Stimulated activated CD4-positive, alpha-beta T cell treated with anti-CD3 and anti-CD28 coated beads, Interleukin-15, amount 100 ng/mL, for 48 hours (primary cell): Measurements from ENCODE around the gene EFEMP2.
A peak's percentile ranks its signal among the peaks of the same experiment; 100 is the strongest.

Source experiments
- DNase-seq, 2 donors: peaks; one replicate each; pipeline ENCODE4 v3.0.0-alpha.2; 2020; ENCODE audit warnings: low read depth in 2 of 2

Gene EFEMP2

GRCh38 chr11:65872586-65873317 is at the start of gene EFEMP2:
Gene EFEMP2 (minus strand): TSS chr11:65872800. CDS start chr11:65872354, 446 bp downstream.
- DNase-seq = no peak

GRCh38 chr11:65921876-65922275 is 49.3 kb upstream of the EFEMP2 start:
- no peak for DNase-seq

- no peak for DNase-seq
Measured at GRCh38 chr11:65921033-65921555, 48.5 kb upstream of the EFEMP2 start.

- DNase-seq = no peak
Measured at GRCh38 chr11:65920372-65920802, 47.8 kb upstream of the EFEMP2 start.

DNA sequence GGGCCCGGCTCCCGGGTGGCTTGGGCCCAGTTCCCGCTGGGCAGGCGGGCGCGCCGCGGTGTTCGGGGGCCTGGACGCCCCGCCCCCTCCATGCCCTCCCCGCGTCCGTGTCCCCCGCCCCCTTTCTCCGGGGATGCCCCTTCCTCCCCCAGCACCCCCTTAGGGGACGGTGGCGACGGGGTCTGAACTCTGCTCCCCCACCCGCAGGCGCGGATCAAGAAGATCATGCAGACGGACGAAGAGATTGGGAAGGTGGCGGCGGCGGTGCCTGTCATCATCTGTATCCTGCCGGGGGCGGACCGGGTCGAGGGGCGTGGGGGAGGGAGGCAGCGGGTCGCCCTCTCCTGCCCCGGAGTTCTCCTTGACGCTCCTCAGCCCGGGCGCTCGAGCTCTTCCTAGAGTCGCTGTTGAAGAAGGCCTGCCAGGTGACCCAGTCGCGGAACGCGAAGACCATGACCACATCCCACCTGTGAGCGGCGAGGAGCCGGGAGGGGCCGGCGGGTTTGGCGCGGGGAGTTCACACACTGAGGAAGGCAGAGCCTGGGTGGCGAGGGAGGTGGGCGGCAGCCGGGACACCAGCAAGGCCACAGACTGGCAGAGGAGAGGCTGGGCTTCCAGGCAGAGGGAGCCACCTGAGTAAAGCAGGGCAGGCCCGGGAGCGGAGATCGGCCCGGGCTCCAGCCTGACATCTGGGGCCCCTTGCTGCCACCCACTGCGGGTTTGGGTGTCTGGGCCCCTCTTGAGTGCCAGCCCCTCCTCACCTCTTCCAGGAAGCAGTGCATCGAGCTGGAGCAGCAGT is 47.2 kb upstream of the EFEMP2 start:
- DNase-seq = peak; percentile 32 to 45

DNA sequence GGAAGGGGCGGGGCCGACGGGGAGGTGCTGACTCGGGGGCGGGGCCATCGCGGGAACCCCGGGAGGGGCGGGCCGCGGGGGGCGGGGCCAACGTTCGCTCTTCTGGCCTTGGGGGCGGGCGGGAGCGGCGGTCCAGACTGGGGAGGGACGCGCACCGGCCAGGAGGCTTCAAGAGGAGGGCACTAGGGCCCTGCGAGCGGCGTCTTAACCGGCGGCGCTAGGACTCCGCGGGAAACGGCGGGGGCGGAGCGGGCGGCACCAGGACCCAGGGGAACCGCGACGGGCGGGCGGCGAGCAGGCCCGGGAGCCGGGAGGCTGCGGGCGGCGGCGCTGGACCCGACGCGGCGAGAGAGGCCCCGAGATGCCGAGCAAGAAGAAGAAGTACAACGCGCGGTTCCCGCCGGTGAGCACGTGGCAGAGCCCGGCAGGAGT is 46.6 kb upstream of the EFEMP2 start, which contains the start of gene DRAP1:
Gene DRAP1 (plus strand): TSS at position 286 of the 432 bp plus-strand sequence. CDS start 76 bp downstream, at position 362.
- DNase-seq = peak; percentile 99

DNA sequence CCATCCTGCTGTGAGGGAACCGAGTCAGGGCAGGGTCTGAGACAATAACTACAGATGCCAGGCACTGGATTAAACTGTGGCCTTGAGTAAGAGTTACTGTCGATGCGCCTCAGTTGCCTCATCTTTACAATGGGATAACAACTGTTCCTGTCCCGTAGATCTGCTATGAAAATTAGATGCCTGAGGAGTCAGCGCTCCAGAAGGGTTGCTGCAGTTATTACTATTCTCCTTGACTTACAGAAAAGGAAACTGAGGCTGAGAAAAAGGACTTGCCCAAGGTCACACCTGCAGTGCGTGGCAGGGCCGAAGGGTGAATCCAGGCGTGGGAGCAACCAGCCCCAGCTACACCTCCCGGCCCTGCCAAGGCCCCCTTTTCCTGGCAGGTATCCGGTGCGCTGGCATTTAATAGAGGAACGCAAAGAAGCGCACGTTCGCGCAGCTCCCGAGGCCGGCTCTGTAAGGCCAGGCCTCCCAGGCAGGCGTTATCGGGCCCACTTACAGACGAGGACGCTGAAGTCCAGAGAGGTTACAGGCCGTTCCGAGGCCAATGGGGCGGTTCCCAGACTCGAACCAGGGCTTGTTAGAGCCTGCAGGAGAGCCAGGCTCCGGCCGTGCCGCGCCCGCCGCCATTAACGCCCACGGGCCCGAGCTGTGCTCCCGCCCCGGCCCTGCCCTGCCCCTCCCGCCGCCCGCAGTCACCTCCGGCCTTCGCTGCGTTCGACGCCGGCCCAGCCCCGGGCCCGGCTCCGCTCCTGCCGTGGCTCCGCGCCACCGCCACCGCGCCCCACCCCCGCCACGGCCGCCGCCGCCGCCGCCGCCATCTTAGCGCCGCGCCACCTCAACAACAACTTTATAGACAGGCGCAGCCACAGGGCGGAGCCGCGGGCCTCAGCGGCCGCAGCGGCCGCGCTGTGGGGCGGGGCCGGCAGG is 45.9 kb upstream of the EFEMP2 start, which contains the start of gene C11orf68:
Gene C11orf68 (minus strand): TSS at position 852 of the 930 bp plus-strand sequence. CDS start 31 bp downstream, at position 821.
- no peak for DNase-seq

- DNase-seq = no peak
Measured at GRCh38 chr11:65917434-65918210, 45.0 kb upstream of the EFEMP2 start.

DNA sequence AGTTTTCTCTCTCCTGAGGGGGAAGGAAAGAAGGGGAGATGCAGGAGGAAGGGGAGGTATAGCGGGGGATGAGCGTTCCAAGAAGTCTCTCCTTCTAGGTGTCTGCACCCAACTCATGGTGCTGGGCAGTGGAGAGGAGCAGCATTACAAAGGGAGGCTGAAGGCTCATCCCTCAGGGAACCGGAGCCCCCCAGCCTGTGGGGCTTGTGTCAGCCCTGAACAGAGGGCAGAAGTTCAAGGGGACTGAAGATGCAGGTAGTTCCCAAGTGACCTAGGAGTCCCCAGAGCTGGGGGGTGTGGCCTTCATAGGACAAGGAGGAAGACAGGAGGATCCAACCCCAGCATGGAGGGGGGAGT is 44.5 kb upstream of the EFEMP2 start:
- DNase-seq = no peak

DNA sequence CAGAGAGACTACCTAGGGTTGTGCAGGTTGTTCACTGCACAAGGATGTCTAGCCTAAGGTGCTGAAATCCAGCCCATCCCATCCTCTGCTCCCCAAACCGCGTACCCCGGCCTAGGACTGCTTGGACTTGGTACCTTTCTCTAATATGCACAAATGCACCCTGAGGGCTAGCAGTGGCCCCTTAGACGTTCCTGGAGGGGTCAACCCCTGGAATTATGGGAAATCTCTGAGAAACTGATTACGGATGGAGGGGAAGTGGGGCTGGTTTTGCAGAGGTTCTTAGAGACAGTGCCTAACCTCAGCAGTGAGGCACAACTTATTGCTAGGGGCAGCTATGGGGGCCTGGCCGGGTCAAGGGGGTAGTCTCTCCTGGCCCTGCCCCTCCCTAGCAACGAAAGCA is 43.8 kb upstream of the EFEMP2 start:
- DNase-seq = no peak

GRCh38 chr11:65915821-65916251 is 43.2 kb upstream of the EFEMP2 start:
- DNase-seq = no peak

- DNase-seq = no peak
Measured at GRCh38 chr11:65915101-65915820, 42.7 kb upstream of the EFEMP2 start.

GRCh38 chr11:65912845-65913244 is 40.2 kb upstream of the EFEMP2 start:
- DNase-seq = no peak

GRCh38 chr11:65911682-65912568 is 39.3 kb upstream of the EFEMP2 start:
- no peak for DNase-seq

- no peak for DNase-seq
Measured at GRCh38 chr11:65907878-65908277, 35.3 kb upstream of the EFEMP2 start.

GRCh38 chr11:65906602-65907001 is 34.0 kb upstream of the EFEMP2 start:
- no peak for DNase-seq

GRCh38 chr11:65903715-65904114 is 31.1 kb upstream of the EFEMP2 start:
- no peak for DNase-seq

- DNase-seq = no peak
Measured at GRCh38 chr11:65903068-65903481, 30.5 kb upstream of the EFEMP2 start.

DNA sequence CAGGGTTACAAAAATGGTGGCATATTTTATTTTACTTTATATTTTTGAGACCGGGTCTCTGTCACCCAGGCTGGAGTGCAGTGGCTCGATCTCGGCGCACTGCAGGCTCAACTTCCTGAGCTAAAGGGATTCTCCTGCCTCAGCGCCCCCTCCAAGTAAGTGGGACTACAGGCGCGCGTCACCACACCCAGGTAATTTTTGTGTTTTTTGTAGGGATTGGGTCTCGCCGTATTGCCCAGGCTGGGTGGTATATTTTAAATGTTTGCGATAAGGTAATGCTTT is 28.2 kb upstream of the EFEMP2 start:
- no peak for DNase-seq
